ENCODE data around the gene ZNF74. TPM values are rescaled to one million over a fixed set of nuclear protein-coding genes. Genes with fewer than 3 reads are reported as not detected.
A peak's percentile ranks its signal among the peaks of the same experiment; 100 is the strongest.
"Not testable (repeated sequence)": the region's sequence is repeated elsewhere in the genome, so short reads cannot be mapped to it uniquely, and the experiment has no call there.

The ZNF74 gene
- total RNA-seq, 1 experiment from 2014 or later, result 34.3 TPM

DNA sequence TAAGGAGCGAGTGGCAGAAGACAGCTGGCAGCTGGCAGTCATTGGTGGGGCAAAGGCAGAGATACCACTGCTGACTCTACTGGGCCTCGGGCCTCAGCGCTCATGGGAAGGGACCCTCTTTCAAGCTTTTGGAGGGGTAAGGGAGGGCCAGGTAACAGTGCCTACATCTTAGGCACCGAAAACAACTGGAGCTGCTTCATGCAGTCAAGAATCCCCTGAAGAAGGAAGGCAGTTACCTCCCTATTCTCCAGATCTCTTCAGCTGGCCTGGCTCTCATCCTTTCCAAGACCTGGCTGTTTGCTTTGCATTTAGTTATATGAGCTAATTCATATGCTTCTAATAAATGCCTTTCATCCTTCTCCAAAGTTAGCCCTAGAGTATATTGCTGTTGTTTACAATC is 15.8 kb upstream of the ZNF74 start:
- peaks cover 24% of the 10 kb centered on the region for H3K27me3 Mint-ChIP-seq (ENCODE audit: low read depth)
- H3K36me3 Mint-ChIP-seq (ENCODE audit: insufficient read depth in 1 of 3, low read depth in 3 of 3), result no peaks in the 10 kb centered on the region; a peak in 3 of 7 replicates
- Histone ChIP-seq H2BK20ac (ENCODE audit: low read depth, low read length, poor library complexity, severe bottlenecking) (no peak overlapping the region), H4K8ac (replicated peaks; ENCODE audit: insufficient read length, low read depth, low read length) (no peak overlapping the region), H2BK5ac (ENCODE audit: insufficient read length, low read length) (no peak overlapping the region), H3K9me3 (ENCODE audit: control insufficient read depth, low read depth, low read length) (no peaks in the 10 kb centered on the region), H3K27me3 (ENCODE audit: insufficient read depth, low read length) (no peaks in the 10 kb centered on the region), H3K23ac (ENCODE audit: insufficient read length, low read depth, low read length) (no peak overlapping the region), H3K79me1 (ENCODE audit: insufficient read depth, low read depth, low read length, poor library complexity, severe bottlenecking) (no peaks in the 10 kb centered on the region), H2BK12ac (ENCODE audit: insufficient read length, low read depth, low read length) (no peak overlapping the region), H2BK15ac (ENCODE audit: low read depth, low read length) (no peak overlapping the region), H2AK5ac (ENCODE audit: insufficient read length, low read length) (no peak overlapping the region), H3K14ac (ENCODE audit: insufficient read depth, low read length) (no peak overlapping the region), H3K79me2 (ENCODE audit: insufficient read depth, low read length) (no peaks in the 10 kb centered on the region), H2AFZ (ENCODE audit: low read length) (no peak overlapping the region), H4K20me1 (ENCODE audit: control insufficient read depth, insufficient read depth, insufficient read length) (no peaks in the 10 kb centered on the region), H3K9ac (ENCODE audit: extremely low read depth, insufficient read length, low read length) (no peak overlapping the region), H3K4me1 (ENCODE audit: insufficient read depth, low read length) (no peaks in the 10 kb centered on the region; the same call in 1 of the 2 replicates), H3K27ac (ENCODE audit: insufficient read length, low read depth, low read length) (no peak overlapping the region), H2BK120ac (ENCODE audit: low read depth, low read length, poor library complexity, severe bottlenecking) (no peak overlapping the region), H3K23me2 (ENCODE audit: insufficient read length, low read depth, low read length, poor library complexity, severe bottlenecking) (no peaks in the 10 kb centered on the region), H4K5ac (ENCODE audit: insufficient read length, low read depth, low read length) (no peak overlapping the region), H3K18ac (ENCODE audit: insufficient read length, low read depth, low read length) (no peak overlapping the region), H4K91ac (ENCODE audit: insufficient read length, low read depth, low read length) (no peak overlapping the region), H3K4ac (ENCODE audit: low read depth, low read length) (no peak overlapping the region), H3K4me2 (ENCODE audit: insufficient read depth, insufficient read length, low read length) (no peak overlapping the region), H3T11ph (ENCODE audit: low read length) (no peak overlapping the region), H3K56ac (ENCODE audit: insufficient read length, low read depth, low read length) (no peak overlapping the region)
- no peak overlapping the region for H3K4me3 Mint-ChIP-seq
- WGBS (ENCODE audit: extremely low coverage, insufficient read length, low lambda C conversion rate), result no CpG with 5 or more reads among the region's 4 CpGs
- H3K9me3 Mint-ChIP-seq, result peaks cover 0 to 2% of the 10 kb centered on the region in 2 experiments; a peak in 2 of 5 replicates
- DNase-seq, result peak; percentile 11
- TF ChIP-seq, protein P1, sequence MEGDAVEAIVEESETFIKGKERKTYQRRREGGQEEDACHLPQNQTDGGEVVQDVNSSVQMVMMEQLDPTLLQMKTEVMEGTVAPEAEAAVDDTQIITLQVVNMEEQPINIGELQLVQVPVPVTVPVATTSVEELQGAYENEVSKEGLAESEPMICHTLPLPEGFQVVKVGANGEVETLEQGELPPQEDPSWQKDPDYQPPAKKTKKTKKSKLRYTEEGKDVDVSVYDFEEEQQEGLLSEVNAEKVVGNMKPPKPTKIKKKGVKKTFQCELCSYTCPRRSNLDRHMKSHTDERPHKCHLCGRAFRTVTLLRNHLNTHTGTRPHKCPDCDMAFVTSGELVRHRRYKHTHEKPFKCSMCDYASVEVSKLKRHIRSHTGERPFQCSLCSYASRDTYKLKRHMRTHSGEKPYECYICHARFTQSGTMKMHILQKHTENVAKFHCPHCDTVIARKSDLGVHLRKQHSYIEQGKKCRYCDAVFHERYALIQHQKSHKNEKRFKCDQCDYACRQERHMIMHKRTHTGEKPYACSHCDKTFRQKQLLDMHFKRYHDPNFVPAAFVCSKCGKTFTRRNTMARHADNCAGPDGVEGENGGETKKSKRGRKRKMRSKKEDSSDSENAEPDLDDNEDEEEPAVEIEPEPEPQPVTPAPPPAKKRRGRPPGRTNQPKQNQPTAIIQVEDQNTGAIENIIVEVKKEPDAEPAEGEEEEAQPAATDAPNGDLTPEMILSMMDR (conservative IDR thresholded peaks at IDR 0.05), result no peak
- H3K27ac Mint-ChIP-seq, result no peak overlapping the region
- peaks cover 10 to 13% of the 10 kb centered on the region in 2 experiments for H3K4me1 Mint-ChIP-seq

DNA sequence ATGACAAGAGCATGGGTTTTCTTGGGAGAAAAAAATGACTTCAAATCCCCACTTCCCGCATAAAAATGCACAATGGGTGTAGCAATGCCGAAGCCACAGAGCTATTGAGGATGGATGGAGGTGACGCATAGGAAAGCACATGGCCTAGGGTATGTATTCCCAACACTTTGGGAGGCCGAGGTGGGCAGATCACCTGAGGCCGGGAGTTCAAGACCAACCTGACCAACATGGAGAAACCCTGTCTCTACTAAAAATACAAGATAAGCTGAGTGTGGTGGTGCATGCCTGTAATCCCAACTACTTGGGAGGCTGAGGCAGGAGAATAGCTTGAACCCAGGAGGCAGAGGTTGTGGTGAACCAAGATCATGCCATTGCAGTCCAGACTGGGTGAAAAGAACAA is 15.3 kb upstream of the ZNF74 start:
- H3K4me1 Mint-ChIP-seq; H3K27ac ChIP-seq (ENCODE audit: insufficient read length, low read depth, low read length); H3K23ac ChIP-seq (ENCODE audit: insufficient read length, low read depth, low read length); H3K4me1 ChIP-seq (ENCODE audit: insufficient read depth, low read length); H3K36me3 Mint-ChIP-seq (ENCODE audit: insufficient read depth in 1 of 3, low read depth in 3 of 3); H4K91ac ChIP-seq (ENCODE audit: insufficient read length, low read depth, low read length); H3K9me3 Mint-ChIP-seq; H3K27me3 ChIP-seq (ENCODE audit: insufficient read depth, low read length); H3K27ac Mint-ChIP-seq; H4K8ac ChIP-seq (replicated peaks; ENCODE audit: insufficient read length, low read depth, low read length); H3K4me2 ChIP-seq (ENCODE audit: insufficient read depth, insufficient read length, low read length); H3K14ac ChIP-seq (ENCODE audit: insufficient read depth, low read length); H3K4ac ChIP-seq (ENCODE audit: low read depth, low read length); H2BK15ac ChIP-seq (ENCODE audit: low read depth, low read length); H3K9ac ChIP-seq (ENCODE audit: extremely low read depth, insufficient read length, low read length); H2BK20ac ChIP-seq (ENCODE audit: low read depth, low read length, poor library complexity, severe bottlenecking); H3K18ac ChIP-seq (ENCODE audit: insufficient read length, low read depth, low read length); H3K9me3 ChIP-seq (ENCODE audit: control insufficient read depth, low read depth, low read length); H3K79me2 ChIP-seq (ENCODE audit: insufficient read depth, low read length); H2AK5ac ChIP-seq (ENCODE audit: insufficient read length, low read length); H2AFZ ChIP-seq (ENCODE audit: low read length); H4K5ac ChIP-seq (ENCODE audit: insufficient read length, low read depth, low read length); H2BK12ac ChIP-seq (ENCODE audit: insufficient read length, low read depth, low read length); H2BK5ac ChIP-seq (ENCODE audit: insufficient read length, low read length); H3K56ac ChIP-seq (ENCODE audit: insufficient read length, low read depth, low read length); H3K79me1 ChIP-seq (ENCODE audit: insufficient read depth, low read depth, low read length, poor library complexity, severe bottlenecking); H3K23me2 ChIP-seq (ENCODE audit: insufficient read length, low read depth, low read length, poor library complexity, severe bottlenecking); H3K4me3 Mint-ChIP-seq; H2BK120ac ChIP-seq (ENCODE audit: low read depth, low read length, poor library complexity, severe bottlenecking); H4K20me1 ChIP-seq (ENCODE audit: control insufficient read depth, insufficient read depth, insufficient read length); H3T11ph ChIP-seq (ENCODE audit: low read length): not testable (repeated sequence)
- DNase-seq, result peak; percentile 10
- no CpG with 5 or more reads among the region's 5 CpGs for WGBS (ENCODE audit: extremely low coverage, insufficient read length, low lambda C conversion rate)
- H3K27me3 Mint-ChIP-seq (ENCODE audit: low read depth), result peaks cover 19% of the 10 kb centered on the region

All from H9 (cell line).